RPMI8226 (cell line): ENCODE results near the gene PTPN5.
A peak's percentile ranks its signal among the peaks of the same experiment; 100 is the strongest.
"Not testable (repeated sequence)": the region's sequence is repeated elsewhere in the genome, so short reads cannot be mapped to it uniquely, and the experiment has no call there.

Source experiments
- DNase-seq: peaks from one replicate; pipeline ENCODE4 v3.0.0-alpha.2; 2015

Gene PTPN5

GRCh38 chr11:18706330-18707243 lies 85.0 kb downstream of the PTPN5 start:
- no peak for DNase-seq

- no peak for DNase-seq
These were observed 85.8 kb downstream of the PTPN5 start for GRCh38 chr11:18705651-18706281.

GRCh38 chr11:18704698-18705097 lies 86.9 kb downstream of the PTPN5 start:
- DNase-seq: no peak

- DNase-seq: no peak
These were observed 87.5 kb downstream of the PTPN5 start for GRCh38 chr11:18704045-18704645.

- DNase-seq: no peak
These were observed 88.4 kb downstream of the PTPN5 start for GRCh38 chr11:18703001-18703763.

- DNase-seq: no peak
These were observed 89.9 kb downstream of the PTPN5 start for GRCh38 chr11:18701614-18702216.

- DNase-seq: no peak
These were observed 90.7 kb downstream of the PTPN5 start for GRCh38 chr11:18700872-18701271.

- DNase-seq: no peak
These were observed 91.2 kb downstream of the PTPN5 start for GRCh38 chr11:18700375-18700774.

GRCh38 chr11:18699848-18700261 lies 91.7 kb downstream of the PTPN5 start:
- DNase-seq: no peak

- no peak for DNase-seq
These were observed 92.4 kb downstream of the PTPN5 start for GRCh38 chr11:18699269-18699596.

GRCh38 chr11:18698341-18699268 lies 93.0 kb downstream of the PTPN5 start, which contains the start of gene TMEM86A:
TMEM86A (plus strand) TSS chr11:18698779; CDS start chr11:18698887, 108 bp downstream.
- peak; percentile 79 for DNase-seq

- DNase-seq: no peak
These were observed 94.0 kb downstream of the PTPN5 start for GRCh38 chr11:18697576-18697975.

- no peak for DNase-seq
These were observed 94.9 kb downstream of the PTPN5 start for GRCh38 chr11:18696638-18697225.

GRCh38 chr11:18692941-18693760 lies 98.4 kb downstream of the PTPN5 start:
- no peak for DNase-seq

GRCh38 chr11:18691467-18692140 lies 100.0 kb downstream of the PTPN5 start:
- not testable (repeated sequence) for DNase-seq

- DNase-seq: no peak
These were observed 107.3 kb downstream of the PTPN5 start for GRCh38 chr11:18684267-18684666.

- DNase-seq: no peak
These were observed 109.1 kb downstream of the PTPN5 start for GRCh38 chr11:18682466-18682865.

- DNase-seq: not testable (repeated sequence)
These were observed 109.6 kb downstream of the PTPN5 start for GRCh38 chr11:18681949-18682348.
